ENCODE data around the gene CYP46A1.
"Not testable (repeated sequence)": the region's sequence is repeated elsewhere in the genome, so short reads cannot be mapped to it uniquely, and the experiment has no call there.

CYP46A1 gene

GRCh38 chr14:99683619-99684409 is at the start of gene CYP46A1:
TSS of gene CYP46A1 (plus strand) at chr14:99684298. CDS start at chr14:99684418, 120 bp downstream.
- DNase-seq (ENCODE audit: low read depth in 3 of 3) = peak; percentile 98 to 99 (median 99)

- DNase-seq (ENCODE audit: low read depth in 3 of 3) = no peak
Measured at GRCh38 chr14:99634443-99634842, 49.7 kb upstream of the CYP46A1 start.

- DNase-seq (ENCODE audit: low read depth in 3 of 3) = no peak
Measured at GRCh38 chr14:99635116-99635515, 49.0 kb upstream of the CYP46A1 start.

GRCh38 chr14:99636487-99636886 is 47.6 kb upstream of the CYP46A1 start:
- DNase-seq (ENCODE audit: low read depth in 3 of 3) = no peak

- DNase-seq (ENCODE audit: low read depth in 3 of 3) = no peak
Measured at GRCh38 chr14:99637624-99638023, 46.5 kb upstream of the CYP46A1 start.

GRCh38 chr14:99642771-99643170 is 41.3 kb upstream of the CYP46A1 start:
- DNase-seq (ENCODE audit: low read depth in 3 of 3) = not testable (repeated sequence)

GRCh38 chr14:99643343-99643742 is 40.8 kb upstream of the CYP46A1 start:
- no peak for DNase-seq (ENCODE audit: low read depth in 3 of 3)

GRCh38 chr14:99644035-99644587 is 40.0 kb upstream of the CYP46A1 start:
- no peak for DNase-seq (ENCODE audit: low read depth in 3 of 3)

- no peak for DNase-seq (ENCODE audit: low read depth in 3 of 3)
Measured at GRCh38 chr14:99644723-99645544, 39.2 kb upstream of the CYP46A1 start, which contains the start of gene HHIPL1. TSS of gene HHIPL1 (plus strand) at chr14:99645129. CDS start at chr14:99645208, 79 bp downstream.

GRCh38 chr14:99645545-99646505 is 38.3 kb upstream of the CYP46A1 start:
- no peak for DNase-seq (ENCODE audit: low read depth in 3 of 3)

- no peak for DNase-seq (ENCODE audit: low read depth in 3 of 3)
Measured at GRCh38 chr14:99647411-99647810, 36.7 kb upstream of the CYP46A1 start.

GRCh38 chr14:99648027-99648784 is 35.9 kb upstream of the CYP46A1 start:
- DNase-seq (ENCODE audit: low read depth in 3 of 3) = no peak

GRCh38 chr14:99649219-99649618 is 34.9 kb upstream of the CYP46A1 start:
- DNase-seq (ENCODE audit: low read depth in 3 of 3) = no peak

GRCh38 chr14:99649643-99650042 is 34.5 kb upstream of the CYP46A1 start:
- no peak for DNase-seq (ENCODE audit: low read depth in 3 of 3)

GRCh38 chr14:99650189-99650588 is 33.9 kb upstream of the CYP46A1 start:
- no peak for DNase-seq (ENCODE audit: low read depth in 3 of 3)

GRCh38 chr14:99651953-99652746 is 31.9 kb upstream of the CYP46A1 start:
- DNase-seq (ENCODE audit: low read depth in 3 of 3) = no peak

- DNase-seq (ENCODE audit: low read depth in 3 of 3) = no peak
Measured at GRCh38 chr14:99654235-99654985, 29.7 kb upstream of the CYP46A1 start.

- DNase-seq (ENCODE audit: low read depth in 3 of 3) = no peak
Measured at GRCh38 chr14:99655521-99655920, 28.6 kb upstream of the CYP46A1 start.

GRCh38 chr14:99656171-99656570 is 27.9 kb upstream of the CYP46A1 start:
- no peak for DNase-seq (ENCODE audit: low read depth in 3 of 3)

Data from stimulated activated CD4-positive, alpha-beta T cell treated with anti-CD3 and anti-CD28 coated beads, TNF-alpha, amount 100 ng/mL, for 4 hours (primary cell).